Lung microvascular endothelial cell (primary cell): ENCODE data around the gene BTLA. TPM values are rescaled to one million over a fixed set of nuclear protein-coding genes. Genes with fewer than 3 reads are reported as not detected.
"Not testable (repeated sequence)": the region's sequence is repeated elsewhere in the genome, so short reads cannot be mapped to it uniquely, and the experiment has no call there.

Experiments used
- DNase-seq, 2 donors: peaks; one replicate each; pipeline versions ENCODE4 v3.0.0 to v3.0.0-alpha.2; 2010; ENCODE audit warnings: low read depth in 2 of 2
- total RNA-seq: library from RNA; depleted of rRNA; stranded (reverse); fragments of >200 nt; gene quantifications from 2 replicates; pipeline ENCODE4 v1.2.1, GENCODE V29; 2014

Gene BTLA
- total RNA-seq, 1 donor from 2014 or later: not detected

GRCh38 chr3:112491373-112491772 lies 7.9 kb downstream of the BTLA start:
- DNase-seq: no peak

GRCh38 chr3:112489674-112490479 lies 9.4 kb downstream of the BTLA start:
- no peak for DNase-seq

GRCh38 chr3:112486811-112487505 lies 12.3 kb downstream of the BTLA start:
- no peak for DNase-seq

GRCh38 chr3:112484352-112484751 lies 14.9 kb downstream of the BTLA start:
- DNase-seq: no peak

- DNase-seq: no peak
Observed at GRCh38 chr3:112482675-112483074, 16.6 kb downstream of the BTLA start.

GRCh38 chr3:112481302-112481721 lies 18.0 kb downstream of the BTLA start:
- no peak for DNase-seq

GRCh38 chr3:112477891-112478290 lies 21.4 kb downstream of the BTLA start:
- no peak for DNase-seq

- no peak for DNase-seq
Observed at GRCh38 chr3:112476346-112476745, 22.9 kb downstream of the BTLA start.

GRCh38 chr3:112474796-112475195 lies 24.5 kb downstream of the BTLA start:
- no peak for DNase-seq

GRCh38 chr3:112472691-112473090 lies 26.6 kb downstream of the BTLA start:
- no peak for DNase-seq

GRCh38 chr3:112471596-112472325 lies 27.5 kb downstream of the BTLA start:
- DNase-seq: no peak

- DNase-seq: no peak
Observed at GRCh38 chr3:112470788-112471187, 28.5 kb downstream of the BTLA start.

GRCh38 chr3:112469671-112470070 lies 29.6 kb downstream of the BTLA start:
- no peak for DNase-seq

GRCh38 chr3:112467539-112467938 lies 31.7 kb downstream of the BTLA start:
- DNase-seq: no peak

GRCh38 chr3:112466020-112466419 lies 33.3 kb downstream of the BTLA start:
- no peak for DNase-seq

GRCh38 chr3:112464264-112464663 lies 35.0 kb downstream of the BTLA start:
- DNase-seq: no peak

GRCh38 chr3:112463250-112463649 lies 36.0 kb downstream of the BTLA start:
- no peak for DNase-seq

- DNase-seq: not testable (repeated sequence)
Observed at GRCh38 chr3:112461787-112462186, 37.5 kb downstream of the BTLA start.

GRCh38 chr3:112460519-112461195 lies 38.6 kb downstream of the BTLA start:
- DNase-seq: no peak

GRCh38 chr3:112459750-112460149 lies 39.5 kb downstream of the BTLA start:
- no peak for DNase-seq

- DNase-seq: no peak
Observed at GRCh38 chr3:112456147-112456546, 43.1 kb downstream of the BTLA start.

- no peak for DNase-seq
Observed at GRCh38 chr3:112448939-112449338, 50.3 kb downstream of the BTLA start.
